ENCODE data around the gene CCR8. TPM values are rescaled to one million over a fixed set of nuclear protein-coding genes. Genes with fewer than 3 reads are reported as not detected.
"Not testable (repeated sequence)": the region's sequence is repeated elsewhere in the genome, so short reads cannot be mapped to it uniquely, and the experiment has no call there.

The CCR8 gene
- polyA plus RNA-seq, 3 donors, result not detected

GRCh38 chr3:39296197-39297077 lies 33.1 kb upstream of the CCR8 start:
- WGBS, 3 donors, result 82 to 91% (median 83%) methylated on average over 4 of the region's 4 CpGs
- no peak overlapping the region for H3K27ac ChIP-seq (ENCODE audit: low read depth, low read length)

- H3K27ac ChIP-seq (ENCODE audit: low read depth, low read length), result no peak overlapping the region
Observed at GRCh38 chr3:39299279-39299678, 30.2 kb upstream of the CCR8 start.

DNA sequence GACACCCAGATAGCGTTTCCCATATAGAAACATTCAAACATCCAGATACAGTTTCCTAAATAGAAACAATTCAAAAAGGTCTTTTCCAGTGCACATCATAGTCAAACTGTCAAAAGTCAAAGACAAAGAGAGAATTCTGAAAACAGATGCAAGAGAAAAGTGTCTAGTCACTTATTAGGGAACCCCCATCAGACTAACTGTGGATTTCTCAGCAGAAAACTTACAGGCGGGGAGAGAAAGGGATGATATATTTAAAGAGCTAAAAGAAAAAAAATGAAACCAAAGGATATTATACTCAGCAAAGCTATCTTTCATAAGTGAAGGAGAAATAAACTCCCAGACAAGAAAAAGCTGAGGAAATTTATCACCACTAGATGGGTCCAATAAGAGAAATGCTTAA lies 27.3 kb upstream of the CCR8 start:
- 92 to 93% (median 93%) methylated on average over 2 of the region's 2 CpGs for WGBS, 3 donors
- no peak overlapping the region for H3K27ac ChIP-seq (ENCODE audit: low read depth, low read length)

DNA sequence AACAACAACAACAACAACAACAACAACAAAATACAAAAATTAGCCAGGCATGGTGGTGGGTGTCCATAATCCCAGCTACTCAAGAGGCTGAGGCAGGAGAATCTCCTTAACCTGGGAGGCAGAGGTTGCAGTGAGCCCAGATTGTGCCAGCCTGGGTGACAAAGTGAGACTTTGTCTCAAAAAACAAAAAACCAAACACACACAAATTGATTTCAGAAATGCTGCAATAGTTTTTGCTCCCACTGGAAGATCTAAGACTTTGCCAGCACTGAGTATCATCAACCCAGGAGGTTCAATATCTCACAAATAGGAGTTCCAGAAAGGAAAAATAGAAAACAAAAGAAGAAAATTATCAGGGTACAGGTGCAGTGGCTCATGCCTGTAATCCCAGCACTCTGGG lies 16.2 kb upstream of the CCR8 start:
- no peak overlapping the region for H3K27ac ChIP-seq (ENCODE audit: low read depth, low read length)

GRCh38 chr3:39315420-39315819 lies 14.1 kb upstream of the CCR8 start:
- 90 to 94% (median 91%) methylated on average over 1 of the region's 1 CpG for WGBS, 3 donors
- H3K27ac ChIP-seq (ENCODE audit: low read depth, low read length), result no peak overlapping the region

DNA sequence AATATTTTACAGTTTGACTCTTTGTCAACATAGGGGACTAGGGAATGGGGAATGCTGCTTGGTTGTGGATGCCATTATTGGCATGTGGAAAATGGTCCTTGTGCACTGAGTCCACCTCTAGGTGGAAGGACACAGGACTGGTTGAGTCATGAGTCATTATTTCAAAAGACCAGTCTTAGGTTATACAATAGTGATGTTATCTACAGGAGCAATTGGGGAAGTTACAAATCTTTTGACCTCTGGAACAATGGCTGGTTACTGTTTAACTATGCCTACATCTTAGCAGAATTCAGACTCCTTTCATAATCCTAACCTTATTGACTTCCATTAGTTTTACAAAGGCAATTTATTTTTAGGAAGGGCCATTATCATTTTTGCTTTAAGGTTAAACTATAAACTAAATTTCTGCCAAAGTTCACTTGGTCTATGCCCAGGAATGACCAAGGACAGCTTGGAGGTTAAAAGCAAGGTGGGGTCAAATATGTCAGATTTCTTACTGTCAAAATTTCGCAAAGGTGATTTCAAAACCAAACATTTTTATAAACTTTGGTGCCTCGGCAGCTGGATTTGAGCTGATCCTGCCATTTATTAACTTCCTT lies 11.8 kb upstream of the CCR8 start:
- no peak overlapping the region for H3K27ac ChIP-seq (ENCODE audit: low read depth, low read length)
- 39 to 75% (median 72%) methylated on average over 2 of the region's 2 CpGs for WGBS, 3 donors

GRCh38 chr3:39318301-39318700 lies 11.2 kb upstream of the CCR8 start:
- WGBS, 3 donors, result 71 to 91% (median 79%) methylated on average over 1 of the region's 1 CpG
- H3K27ac ChIP-seq (ENCODE audit: low read depth, low read length), result no peak overlapping the region

DNA sequence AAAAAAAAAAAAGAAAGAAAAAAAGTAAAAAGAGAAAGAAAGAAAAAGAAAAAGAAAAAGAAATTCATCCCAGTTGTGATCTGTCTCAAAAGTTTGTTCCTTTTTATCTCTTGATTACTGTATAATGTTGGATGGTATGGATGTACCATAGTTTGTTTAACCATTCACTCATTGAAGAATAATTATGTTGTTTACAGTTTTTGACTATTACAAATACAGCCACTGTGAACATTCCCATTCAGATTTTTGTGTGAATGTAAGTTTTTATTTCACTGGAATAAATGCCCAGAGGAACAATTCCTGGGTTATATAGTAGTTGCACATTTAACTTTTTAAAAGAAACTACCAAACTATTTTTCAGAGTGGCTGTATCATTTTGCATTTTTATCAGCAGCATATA lies 10.3 kb upstream of the CCR8 start:
- H3K27ac ChIP-seq (ENCODE audit: low read depth, low read length), result no peak overlapping the region

DNA sequence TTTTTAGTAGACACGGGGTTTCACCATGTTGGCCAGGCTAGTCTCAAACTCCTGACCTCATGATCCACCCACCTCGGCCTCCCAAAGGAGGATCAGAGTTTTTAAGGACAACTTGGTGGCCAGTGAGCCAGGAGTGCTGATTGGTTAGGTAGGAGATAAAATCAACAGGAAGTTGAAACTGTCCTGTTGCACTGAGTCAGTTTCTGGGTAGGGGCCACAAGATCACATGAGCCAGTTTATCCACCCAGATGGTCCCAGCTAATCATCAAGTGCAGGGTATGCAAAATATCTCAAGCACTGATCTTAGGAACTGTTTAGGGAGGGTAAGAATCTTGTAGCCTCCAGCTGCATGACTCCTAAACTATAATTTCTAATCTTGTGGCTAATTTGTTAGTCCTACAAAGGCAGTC lies 7.9 kb upstream of the CCR8 start:
- H3K27ac ChIP-seq (ENCODE audit: low read depth, low read length), result not testable (repeated sequence)
- 82 to 91% (median 83%) methylated on average over 2 of the region's 2 CpGs for WGBS, 3 donors

DNA sequence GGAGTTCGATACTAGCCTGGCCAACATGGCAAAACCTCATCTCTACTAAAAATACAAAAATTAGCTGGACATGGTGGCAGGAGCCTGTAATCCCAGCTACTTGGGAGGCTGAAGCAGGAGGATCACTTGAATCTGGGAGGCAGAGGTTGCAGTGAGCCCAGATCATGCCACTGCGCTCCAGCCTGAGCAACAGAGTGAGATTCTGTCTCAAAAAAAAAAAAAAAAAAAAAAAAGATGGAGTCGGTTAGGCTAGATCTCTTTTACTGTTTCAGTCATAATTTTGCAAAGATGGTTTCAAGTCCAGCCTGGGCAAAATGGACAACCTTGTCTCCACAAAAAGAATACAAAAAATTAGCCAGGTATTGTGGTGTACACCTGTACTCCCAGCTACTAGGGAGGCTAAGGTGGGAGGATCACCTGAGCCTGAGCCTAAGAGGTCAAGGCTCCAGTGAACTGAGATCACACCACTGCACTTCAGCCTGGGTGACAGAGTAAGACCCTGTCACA lies 7.2 kb upstream of the CCR8 start:
- not testable (repeated sequence) for H3K27ac ChIP-seq (ENCODE audit: low read depth, low read length)
- WGBS, 3 donors, result 53 to 59% (median 55%) methylated on average over 3 of the region's 3 CpGs

- H3K27ac ChIP-seq (ENCODE audit: low read depth, low read length), result no peak overlapping the region
Observed at GRCh38 chr3:39322936-39323335, 6.6 kb upstream of the CCR8 start.

- WGBS, 3 donors, result 72 to 90% (median 78%) methylated on average over 2 of the region's 2 CpGs
Observed at GRCh38 chr3:39323494-39323893, 6.0 kb upstream of the CCR8 start.

DNA sequence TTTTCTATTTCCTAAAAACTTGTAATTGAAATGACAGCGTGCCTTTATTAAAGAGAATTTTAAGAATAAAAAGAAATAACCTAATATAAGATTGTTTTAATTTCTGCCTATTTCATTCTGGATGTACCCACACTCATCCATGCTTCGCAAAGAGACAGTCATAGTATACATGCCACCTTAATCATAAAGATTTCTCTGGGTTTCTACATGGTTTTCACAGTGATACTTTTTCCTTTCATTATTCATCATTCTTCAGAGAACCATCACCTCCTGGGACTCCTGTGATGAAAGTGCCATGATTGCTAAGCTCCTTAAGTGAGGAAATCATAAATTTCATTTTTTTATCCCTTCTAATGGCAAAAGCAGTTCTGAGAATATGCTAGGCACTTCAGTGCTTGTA lies 4.3 kb upstream of the CCR8 start:
- 93 to 94% (median 93%) methylated on average over 2 of the region's 2 CpGs for WGBS, 3 donors
- no peak overlapping the region for H3K27ac ChIP-seq (ENCODE audit: low read depth, low read length)

More at GRCh38 chr3:39323494-39323893, 6.0 kb upstream of the CCR8 start:
- no peak overlapping the region for H3K27ac ChIP-seq (ENCODE audit: low read depth, low read length)

DNA sequence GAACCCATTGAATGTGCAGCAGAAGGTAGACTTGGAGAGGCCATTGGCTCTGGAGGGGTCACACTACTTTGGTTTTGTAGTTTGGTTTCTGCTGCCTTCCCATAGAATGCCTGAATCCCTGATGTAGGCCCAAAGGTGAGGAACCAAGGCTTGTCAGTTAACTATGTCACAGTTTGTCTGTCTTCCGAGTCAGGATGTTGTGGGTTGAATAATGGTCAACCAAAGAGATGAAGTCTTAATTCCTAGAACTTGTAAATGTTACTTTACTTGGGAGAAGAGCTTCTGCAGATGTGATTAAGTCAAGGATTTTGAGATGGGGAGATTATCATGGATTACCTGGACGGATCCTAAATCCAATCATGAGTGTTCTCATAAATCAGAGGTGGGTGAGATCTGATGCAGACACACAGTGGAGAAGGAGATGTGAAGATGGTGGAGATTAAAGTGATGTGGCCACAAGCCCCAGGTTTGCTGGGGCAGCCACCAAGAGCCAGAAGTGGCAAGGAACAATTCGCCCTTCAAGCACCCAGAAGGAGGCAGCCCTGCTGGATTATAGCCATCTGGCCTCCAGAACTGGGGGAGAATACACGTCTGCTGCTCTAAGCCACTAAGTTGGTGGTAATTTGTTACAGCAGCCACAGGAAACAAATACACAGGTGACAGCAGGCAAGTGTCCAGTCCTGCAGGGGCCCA lies 2.3 kb upstream of the CCR8 start:
- 78 to 82% (median 80%) methylated on average over 4 of the region's 4 CpGs for WGBS, 3 donors
- no peak overlapping the region for H3K27ac ChIP-seq (ENCODE audit: low read depth, low read length)

GRCh38 chr3:39327746-39328349 lies 1.7 kb upstream of the CCR8 start:
- 88 to 96% (median 91%) methylated on average over 4 of the region's 4 CpGs for WGBS, 3 donors
- no peak overlapping the region for H3K27ac ChIP-seq (ENCODE audit: low read depth, low read length)

DNA sequence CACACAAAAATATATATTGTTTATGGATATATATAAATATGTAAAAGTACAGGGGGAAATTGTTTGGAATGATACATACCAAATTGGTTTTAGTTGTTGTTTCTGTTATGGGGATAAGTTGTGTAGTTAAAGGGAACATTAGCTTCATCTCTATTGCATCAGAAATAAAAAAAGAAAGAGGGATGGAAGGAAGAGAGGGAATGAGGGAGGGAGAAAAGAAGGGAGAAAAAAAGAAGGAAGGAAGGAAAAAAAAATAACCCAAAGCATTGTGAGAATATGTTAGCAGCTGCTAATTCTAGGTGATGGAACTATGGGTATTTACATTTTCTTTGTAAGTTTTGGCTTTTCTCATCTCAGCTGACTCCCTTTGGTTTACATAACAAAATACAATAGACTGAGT lies 1.3 kb downstream of the CCR8 start:
- H3K27ac ChIP-seq (ENCODE audit: low read depth, low read length), result no peak overlapping the region

DNA sequence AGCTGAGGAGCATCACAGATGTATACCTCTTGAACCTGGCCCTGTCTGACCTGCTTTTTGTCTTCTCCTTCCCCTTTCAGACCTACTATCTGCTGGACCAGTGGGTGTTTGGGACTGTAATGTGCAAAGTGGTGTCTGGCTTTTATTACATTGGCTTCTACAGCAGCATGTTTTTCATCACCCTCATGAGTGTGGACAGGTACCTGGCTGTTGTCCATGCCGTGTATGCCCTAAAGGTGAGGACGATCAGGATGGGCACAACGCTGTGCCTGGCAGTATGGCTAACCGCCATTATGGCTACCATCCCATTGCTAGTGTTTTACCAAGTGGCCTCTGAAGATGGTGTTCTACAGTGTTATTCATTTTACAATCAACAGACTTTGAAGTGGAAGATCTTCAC lies 3.0 kb downstream of the CCR8 start:
- 93 to 97% (median 96%) methylated on average over 4 of the region's 4 CpGs for WGBS, 3 donors
- no peak overlapping the region for H3K27ac ChIP-seq (ENCODE audit: low read depth, low read length)

DNA sequence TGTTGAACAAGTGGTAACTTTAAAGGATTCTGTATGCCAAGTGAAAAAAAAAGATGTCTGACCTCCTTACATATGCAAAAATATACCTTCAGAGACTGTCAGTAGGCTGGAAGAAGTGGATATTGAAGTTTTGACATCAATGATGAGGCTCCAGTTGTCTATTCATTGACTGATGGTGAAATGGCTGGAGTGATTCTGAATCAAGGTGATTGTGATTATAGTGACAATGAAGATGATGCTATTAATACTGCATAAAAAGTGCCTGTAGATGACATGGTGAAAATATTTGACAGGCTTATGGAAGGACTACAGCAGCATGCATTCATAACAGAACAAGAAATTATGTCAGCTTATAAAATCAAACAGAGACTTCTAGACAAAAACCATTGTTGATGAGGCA lies 4.1 kb downstream of the CCR8 start:
- H3K27ac ChIP-seq (ENCODE audit: low read depth, low read length), result no peak overlapping the region

DNA sequence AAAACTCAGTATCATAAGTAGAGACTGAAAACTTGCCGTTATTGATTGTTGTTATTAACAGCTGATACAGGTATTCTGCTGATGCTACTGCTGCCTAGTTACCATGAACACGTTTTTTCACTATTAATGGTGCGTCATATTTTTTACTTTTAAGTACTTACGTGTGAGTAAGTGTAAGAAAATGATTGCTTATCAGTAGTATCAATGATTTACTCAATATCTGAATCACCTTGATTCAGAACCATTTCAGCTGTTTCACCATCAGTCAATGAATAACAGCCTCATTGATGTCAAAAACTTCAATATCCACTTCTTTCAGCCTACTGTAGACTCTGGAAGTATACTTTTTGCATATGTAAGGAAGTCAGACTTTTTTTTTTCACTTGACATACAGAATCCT lies 4.7 kb downstream of the CCR8 start:
- 62 to 87% (median 85%) methylated on average over 4 of the region's 4 CpGs for WGBS, 3 donors
- no peak overlapping the region for H3K27ac ChIP-seq (ENCODE audit: low read depth, low read length)

All from adipose tissue (tissue), 3 donors.